SK-N-SH (cell line): Measurements from ENCODE around the gene APRT. TPM values are rescaled to one million over a fixed set of nuclear protein-coding genes. Genes with fewer than 3 reads are reported as not detected.

Experiments
- CTCF ChIA-PET: fragments of 300-600, 350-600 bp; formaldehyde crosslinking; extraction: SDS; loops from one replicate; lab custom pipeline; 2021; lab: Yijun Ruan, JAX
- POLR2A ChIA-PET: fragments of 350-600 bp; sonication (Branson Sonifier 250); formaldehyde crosslinking; extraction: SDS; loops from one replicate; lab custom pipeline; 2020; ENCODE audit warnings: antibody characterized with exemption, inconsistent platforms; lab: Yijun Ruan, JAX
- DNase-seq: peaks from one replicate; pipeline ENCODE4 v3.0.0; 2012
- H2AFZ ChIP-seq: fragments of 200-600 bp; sonication (generic); 2 replicates; pipeline ENCODE4 v1.8.1; 2016; ENCODE audit warnings: antibody characterized with exemption, mild to moderate bottlenecking, low read depth
- H3F3A ChIP-seq: fragments of 200-600 bp; sonication (generic); replicated peaks from 2 replicates; pipeline ENCODE3; 2016; ENCODE audit warnings: antibody characterized with exemption, mild to moderate bottlenecking; ENCODE audit not compliant: insufficient read depth
- H3K27ac ChIP-seq, 2 experiments: fragments of 200-500 bp in 1 of 2; fragments of 200-600 bp in 1 of 2; sonication (Bioruptor generic) in 1 of 2; sonication (generic), shearing (Covaris generic) in 1 of 2; 2 replicates each; pipeline versions ENCODE4 v1.5.1 to v1.6.1; 2014 to 2016; ENCODE audit warnings: low read depth in 2 of 2, inconsistent platforms in 1 of 2, low read length in 1 of 2, mild to moderate bottlenecking in 1 of 2, mixed read lengths in 1 of 2
- H3K27me3 ChIP-seq: fragments of 200-600 bp; sonication (generic), shearing (Covaris generic); 2 replicates; pipeline ENCODE4 v1.6.1; 2016; ENCODE audit warnings: mixed run types; ENCODE audit not compliant: insufficient read depth
- H3K36me3 ChIP-seq, 2 experiments: fragments of 200-500 bp in 1 of 2; fragments of 200-600 bp in 1 of 2; sonication (Bioruptor generic) in 1 of 2; sonication (generic) in 1 of 2; replicated peaks in 1 of 2; 2 replicates each; pipeline versions ENCODE3 to v1.5.1; 2014 to 2016; ENCODE audit warnings: low read length in 1 of 2, mild to moderate bottlenecking in 1 of 2; ENCODE audit not compliant: insufficient read depth in 2 of 2, control insufficient read depth in 1 of 2
- H3K4me1 ChIP-seq, 2 experiments: fragments of 200-500 bp in 1 of 2; fragments of 200-600 bp in 1 of 2; sonication (Bioruptor generic) in 1 of 2; sonication (generic), shearing (Covaris generic) in 1 of 2; 2 replicates each; pipeline versions ENCODE4 v1.5.1 to v1.6.1; 2014 to 2016; ENCODE audit warnings: low read depth in 1 of 2, low read length in 1 of 2, mixed run types in 1 of 2; ENCODE audit not compliant: insufficient read depth in 2 of 2, control insufficient read depth in 1 of 2
- H3K4me2 ChIP-seq: fragments of 200-600 bp; sonication (generic), shearing (Covaris generic); 2 replicates; pipeline ENCODE4 v1.6.1; 2017; ENCODE audit warnings: mixed run types
- H3K4me3 ChIP-seq, 2 experiments: fragments of 200-500 bp in 1 of 2; fragments of 200-600 bp in 1 of 2; sonication (Bioruptor generic) in 1 of 2; sonication (generic), shearing (Covaris generic) in 1 of 2; 2 replicates each; pipeline versions ENCODE4 v1.5.1 to v1.8.1; 2014 to 2016; ENCODE audit warnings: low read depth in 2 of 2, inconsistent platforms in 1 of 2, low read length in 1 of 2, mild to moderate bottlenecking in 1 of 2, mixed read lengths in 1 of 2, moderate library complexity in 1 of 2
- H3K79me2 ChIP-seq: fragments of 200-600 bp; sonication (generic); 2 replicates; pipeline ENCODE4 v1.8.1; 2017; ENCODE audit warnings: mild to moderate bottlenecking; ENCODE audit not compliant: insufficient read depth
- H3K9ac ChIP-seq: fragments of 200-600 bp; sonication (generic); 2 replicates; pipeline ENCODE4 v1.6.1; 2017; ENCODE audit warnings: mixed run types
- H3K9me2 ChIP-seq: fragments of 200-600 bp; sonication (generic); 2 replicates; pipeline ENCODE4 v1.6.1; 2017; ENCODE audit warnings: mixed run types
- H3K9me3 ChIP-seq: fragments of 200-600 bp; sonication (generic); 2 replicates; pipeline ENCODE4 v1.6.1; 2017; ENCODE audit warnings: mixed run types, mild to moderate bottlenecking, moderate library complexity
- H4K20me1 ChIP-seq: fragments of 200-600 bp; sonication (generic); 2 replicates; pipeline ENCODE4 v1.6.1; 2017; ENCODE audit warnings: mild to moderate bottlenecking, mixed run types; ENCODE audit not compliant: insufficient read depth
- FOXJ3 ChIP-seq: sonication (generic); formaldehyde crosslinking; IDR thresholded peaks from 2 replicates; pipeline ENCODE4 v1.5.1; 2020; ENCODE audit warnings: mild to moderate bottlenecking, missing genetic modification reagents
- GABPA ChIP-seq: IDR thresholded peaks from 2 replicates; pipeline ENCODE4 v1.4.0; 2012; ENCODE audit warnings: low read depth, mild to moderate bottlenecking
- MEF2A ChIP-seq: IDR thresholded peaks from 2 replicates; pipeline ENCODE4 v1.4.0; 2012; ENCODE audit warnings: low read depth, borderline replicate concordance
- NRF1 ChIP-seq: IDR thresholded peaks from 2 replicates; pipeline ENCODE4 v1.6.1; 2012; ENCODE audit warnings: low read depth, mild to moderate bottlenecking, low read length
- POLR2AphosphoS5 ChIP-seq: IDR thresholded peaks from 2 replicates; pipeline ENCODE4 v1.6.1; 2012; ENCODE audit warnings: low read depth, low read length
- RAD21 ChIP-seq: IDR thresholded peaks from 2 replicates; pipeline ENCODE4 v1.6.1; 2012; ENCODE audit warnings: mild to moderate bottlenecking, low read length
- RCOR1 ChIP-seq: fragments of 150-350 bp; IDR thresholded peaks from 2 replicates; pipeline ENCODE4 v1.6.1; 2017; ENCODE audit warnings: antibody characterized with exemption, low read length
- REST ChIP-seq: IDR thresholded peaks from 2 replicates; pipeline ENCODE4 v1.6.1; 2012; ENCODE audit warnings: mild to moderate bottlenecking, low read depth, low read length, moderate library complexity
- RFX5 ChIP-seq: IDR thresholded peaks from 2 replicates; pipeline ENCODE4 v1.6.1; 2012; ENCODE audit warnings: mild to moderate bottlenecking, improper control_type of control experiment, low read length
- RXRA ChIP-seq: IDR thresholded peaks from 2 replicates; pipeline ENCODE4 v1.4.0; 2012; ENCODE audit warnings: low read depth, mild to moderate bottlenecking, borderline replicate concordance
- SIN3A ChIP-seq: IDR thresholded peaks from 2 replicates; pipeline ENCODE4 v1.6.1; 2012; ENCODE audit warnings: low read depth, mild to moderate bottlenecking, low read length, moderate library complexity, borderline replicate concordance
- SMC3 ChIP-seq: IDR thresholded peaks from 2 replicates; pipeline ENCODE4 v1.6.1; 2012; ENCODE audit warnings: low read depth, low read length, improper control_type of control experiment
- TCF12 ChIP-seq: IDR thresholded peaks from 2 replicates; pipeline ENCODE4 v1.4.0; 2012
- YY1 ChIP-seq: IDR thresholded peaks from 2 replicates; pipeline ENCODE4 v1.4.0; 2012; ENCODE audit warnings: low read depth, mild to moderate bottlenecking
- WGBS: methylation state at CpG from one replicate; pipeline ENCODE4 v1.1.6; 2017; ENCODE audit warnings: low lambda C conversion rate; 5-methylcytosine and 5-hydroxymethylcytosine counted together
- polyA plus RNA-seq, 3 experiments: library from polyadenylated mRNA; depleted of rRNA; stranded (reverse); fragments of >200 nt; gene quantifications; 2 replicates each; pipeline ENCODE4 v1.2.3, GENCODE V29; 2012
- TF ChIP-seq, protein P1 (sequence below): IDR thresholded peaks from 2 replicates; pipeline ENCODE4; 2012

APRT gene
- polyA plus RNA-seq, 1 of the 3 experiments (the other 2 are of a cell fraction) = 192 TPM

DNA sequence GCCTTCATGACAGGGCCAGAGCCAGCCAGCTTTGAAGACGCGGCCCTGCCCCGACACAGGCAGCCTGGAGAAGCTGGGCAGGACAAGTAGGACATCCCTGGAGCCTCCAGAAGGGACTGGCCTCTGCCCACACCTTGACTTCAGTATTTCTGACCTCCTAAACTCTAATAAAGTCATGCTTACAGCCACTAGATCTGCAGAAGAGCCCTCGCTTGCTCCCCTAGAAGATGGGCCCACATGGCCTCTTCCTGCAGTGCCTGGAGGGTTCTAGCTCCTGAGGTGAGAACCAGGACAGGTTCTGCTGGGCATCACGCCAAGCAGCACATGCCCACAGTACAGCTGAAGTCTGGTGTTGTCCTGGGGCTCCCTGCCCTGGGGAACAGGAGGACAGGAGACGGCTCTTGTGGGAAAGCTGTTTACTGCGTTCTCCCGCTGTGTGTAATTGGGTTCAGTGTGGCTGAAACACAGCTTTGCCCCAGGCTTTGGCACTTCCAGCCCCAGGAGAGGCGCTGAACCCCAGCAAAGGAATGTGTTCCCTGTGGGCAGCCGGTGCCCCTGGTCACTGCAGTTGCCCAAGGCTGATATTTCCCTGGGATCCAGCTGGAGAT lies 2.6 kb downstream of the APRT start:
- no peak overlapping the region; a peak in 1 of 4 replicates for H3K27ac ChIP-seq
- H3F3A ChIP-seq = peaks cover 25% of the 10 kb centered on the region
- H3K27me3 ChIP-seq = no peaks in the 10 kb centered on the region
- peaks cover 25% of the 10 kb centered on the region for H4K20me1 ChIP-seq
- CTCF ChIA-PET = interaction anchor here (0.9 to 9.1 kb wide), 5 partner anchors 8 to 360 kb away, joined by 3 to 82 read pairs (median 5); partner anchors contain the start of genes CDH15, GALNS and TRAPPC2L
- H3K9me3 ChIP-seq = no peaks in the 10 kb centered on the region
- POLR2A ChIA-PET = interaction anchor here (0.9 kb wide), 1 partner anchor 17 kb away, joined by 4 read pairs; no protein-coding TSS in a partner anchor
- no peak overlapping the region for H2AFZ ChIP-seq
- WGBS = 92% methylated on average over 4 of the region's 10 CpGs
- peaks cover 25% of the 10 kb centered on the region for H3K79me2 ChIP-seq
- H3K4me3 ChIP-seq = no peak overlapping the region
- TF ChIP-seq REST (no peak), RXRA (no peak), SIN3A (no peak), NRF1 (no peak), TCF12 (no peak), YY1 (no peak), POLR2AphosphoS5 (no peak), RCOR1 (no peak), FOXJ3 (CRISPR knock-in tag) (no peak), SMC3 (no peak), RFX5 (no peak), GABPA (no peak), RAD21 (no peak), MEF2A (no peak)
- TF ChIP-seq, protein P1, sequence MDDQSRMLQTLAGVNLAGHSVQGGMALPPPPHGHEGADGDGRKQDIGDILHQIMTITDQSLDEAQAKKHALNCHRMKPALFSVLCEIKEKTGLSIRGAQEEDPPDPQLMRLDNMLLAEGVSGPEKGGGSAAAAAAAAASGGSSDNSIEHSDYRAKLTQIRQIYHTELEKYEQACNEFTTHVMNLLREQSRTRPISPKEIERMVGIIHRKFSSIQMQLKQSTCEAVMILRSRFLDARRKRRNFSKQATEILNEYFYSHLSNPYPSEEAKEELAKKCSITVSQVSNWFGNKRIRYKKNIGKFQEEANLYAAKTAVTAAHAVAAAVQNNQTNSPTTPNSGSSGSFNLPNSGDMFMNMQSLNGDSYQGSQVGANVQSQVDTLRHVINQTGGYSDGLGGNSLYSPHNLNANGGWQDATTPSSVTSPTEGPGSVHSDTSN = no peak
- TF ChIP-seq, all 33 proteins: peak for 0
- peaks cover 0 to 32% of the 10 kb centered on the region in 2 experiments for H3K36me3 ChIP-seq
- no peak overlapping the region for H3K4me2 ChIP-seq
- H3K9ac ChIP-seq = no peak overlapping the region
- H3K4me1 ChIP-seq = peaks cover 10 to 34% of the 10 kb centered on the region in 2 experiments; a peak in 2 of 4 replicates
- H3K9me2 ChIP-seq = no peaks in the 10 kb centered on the region
- DNase-seq = no peak
